ENCODE measurements around the gene VSIG2. TPM values are rescaled to one million over a fixed set of nuclear protein-coding genes. Genes with fewer than 3 reads are reported as not detected.
A peak's percentile ranks its signal among the peaks of the same experiment; 100 is the strongest.

The VSIG2 gene
- polyA plus RNA-seq, 3 donors, result not detected

DNA sequence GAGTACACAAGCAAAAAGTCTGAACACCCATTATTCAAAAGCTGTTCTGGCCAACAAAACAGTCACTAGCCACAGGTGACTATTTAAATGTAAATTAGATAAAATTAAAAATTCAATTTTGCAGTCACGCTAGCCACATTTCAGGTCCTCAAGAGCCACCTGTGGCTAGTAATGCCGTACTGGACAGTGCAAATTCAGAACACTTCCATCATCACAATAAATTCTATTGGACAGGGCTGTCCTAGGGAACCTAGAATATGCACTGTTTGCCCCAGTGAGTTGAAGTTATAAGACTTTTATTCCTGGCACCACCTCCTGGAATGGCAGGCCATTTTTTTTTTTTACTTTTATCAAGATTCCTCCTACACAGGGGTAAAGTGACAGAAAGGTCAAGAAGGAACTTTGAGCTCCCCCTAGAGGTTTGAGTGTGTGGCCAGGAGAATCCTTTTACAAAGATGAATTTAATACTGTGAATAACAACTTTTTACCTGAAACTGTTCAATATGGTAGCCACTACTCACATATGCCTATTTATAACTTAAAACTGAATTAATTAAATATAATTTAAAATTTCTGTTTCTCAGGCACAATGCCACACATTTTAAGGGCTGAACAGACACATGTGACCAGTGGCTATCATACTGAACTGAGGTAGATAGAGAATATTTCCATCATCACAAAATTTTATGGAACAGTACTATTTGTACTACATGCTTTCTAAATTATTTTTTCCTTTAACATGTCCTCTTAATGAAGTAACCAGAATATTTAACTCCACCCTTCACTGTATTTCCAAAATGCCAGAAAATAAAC is 41.6 kb upstream of the VSIG2 start:
- peaks cover 26% of the 10 kb centered on the region for H3K4me1 Mint-ChIP-seq
- H3K4me1 ChIP-seq (ENCODE audit: control insufficient read depth in 1 of 2, insufficient read depth in 2 of 2, low read length in 2 of 2), result peaks cover 6 to 14% of the 10 kb centered on the region in 2 donors
- no peak overlapping the region for H3K4me2 ChIP-seq (replicated peaks; ENCODE audit: extremely low read depth, low read length, poor library complexity, severe bottlenecking)
- H3K27ac Mint-ChIP-seq, result no peak overlapping the region
- H3K9me3 Mint-ChIP-seq, result no peaks in the 10 kb centered on the region
- no peak overlapping the region for H3K4me3 Mint-ChIP-seq
- no peak overlapping the region for H3K27ac ChIP-seq (ENCODE audit: low read depth in 1 of 2, low read length in 2 of 2)
- peaks cover 65% of the 10 kb centered on the region for H4K20me1 ChIP-seq (ENCODE audit: insufficient read depth, low read length)
- TF ChIP-seq, protein P1, sequence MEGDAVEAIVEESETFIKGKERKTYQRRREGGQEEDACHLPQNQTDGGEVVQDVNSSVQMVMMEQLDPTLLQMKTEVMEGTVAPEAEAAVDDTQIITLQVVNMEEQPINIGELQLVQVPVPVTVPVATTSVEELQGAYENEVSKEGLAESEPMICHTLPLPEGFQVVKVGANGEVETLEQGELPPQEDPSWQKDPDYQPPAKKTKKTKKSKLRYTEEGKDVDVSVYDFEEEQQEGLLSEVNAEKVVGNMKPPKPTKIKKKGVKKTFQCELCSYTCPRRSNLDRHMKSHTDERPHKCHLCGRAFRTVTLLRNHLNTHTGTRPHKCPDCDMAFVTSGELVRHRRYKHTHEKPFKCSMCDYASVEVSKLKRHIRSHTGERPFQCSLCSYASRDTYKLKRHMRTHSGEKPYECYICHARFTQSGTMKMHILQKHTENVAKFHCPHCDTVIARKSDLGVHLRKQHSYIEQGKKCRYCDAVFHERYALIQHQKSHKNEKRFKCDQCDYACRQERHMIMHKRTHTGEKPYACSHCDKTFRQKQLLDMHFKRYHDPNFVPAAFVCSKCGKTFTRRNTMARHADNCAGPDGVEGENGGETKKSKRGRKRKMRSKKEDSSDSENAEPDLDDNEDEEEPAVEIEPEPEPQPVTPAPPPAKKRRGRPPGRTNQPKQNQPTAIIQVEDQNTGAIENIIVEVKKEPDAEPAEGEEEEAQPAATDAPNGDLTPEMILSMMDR (IDR thresholded peaks at IDR 0.05), result peak; percentile 79
- peaks cover 68% of the 10 kb centered on the region for H3K79me2 ChIP-seq (ENCODE audit: insufficient read depth, low read length)
- WGBS (ENCODE audit: insufficient coverage), result no CpG with 5 or more reads among the region's 2 CpGs
- peaks cover 2 to 3% (median 2%) of the 10 kb centered on the region in 3 donors for H3K27me3 Mint-ChIP-seq (ENCODE audit: low read depth in 3 of 3)
- no peak overlapping the region for H3K4me3 ChIP-seq (replicated peaks in 1 of 3; ENCODE audit: low read depth in 2 of 3, low read length in 3 of 3)
- no peaks in the 10 kb centered on the region for H3K9me3 ChIP-seq (replicated peaks in 1 of 2; ENCODE audit: control insufficient read depth in 1 of 2, insufficient read depth in 1 of 2, low read length in 2 of 2)
- H3K36me3 Mint-ChIP-seq, result peaks cover 2 to 9% of the 10 kb centered on the region in 2 donors
- peaks cover 2 to 3% of the 10 kb centered on the region in 2 donors for H3K27me3 ChIP-seq (ENCODE audit: control insufficient read depth in 2 of 2, insufficient read depth in 2 of 2, low read length in 2 of 2)
- H3K9ac ChIP-seq (ENCODE audit: insufficient read depth, low read length, poor library complexity, severe bottlenecking), result no peak overlapping the region
- no peak overlapping the region for H2AFZ ChIP-seq (ENCODE audit: insufficient read depth, low read depth, low read length, poor library complexity, severe bottlenecking)
- intact Hi-C loops (cut with micrococcal nuclease), result loop anchor here (5.0 to 10.0 kb wide), 2 partner anchors 36 to 129 kb away; no protein-coding TSS in a partner anchor
- no peaks in the 10 kb centered on the region for H3K36me3 ChIP-seq (replicated peaks in 1 of 2; ENCODE audit: control insufficient read depth in 1 of 2, insufficient read depth in 2 of 2, low read length in 2 of 2)
- DNase-seq, result peak; percentile 20 to 58 (median 48)

DNA sequence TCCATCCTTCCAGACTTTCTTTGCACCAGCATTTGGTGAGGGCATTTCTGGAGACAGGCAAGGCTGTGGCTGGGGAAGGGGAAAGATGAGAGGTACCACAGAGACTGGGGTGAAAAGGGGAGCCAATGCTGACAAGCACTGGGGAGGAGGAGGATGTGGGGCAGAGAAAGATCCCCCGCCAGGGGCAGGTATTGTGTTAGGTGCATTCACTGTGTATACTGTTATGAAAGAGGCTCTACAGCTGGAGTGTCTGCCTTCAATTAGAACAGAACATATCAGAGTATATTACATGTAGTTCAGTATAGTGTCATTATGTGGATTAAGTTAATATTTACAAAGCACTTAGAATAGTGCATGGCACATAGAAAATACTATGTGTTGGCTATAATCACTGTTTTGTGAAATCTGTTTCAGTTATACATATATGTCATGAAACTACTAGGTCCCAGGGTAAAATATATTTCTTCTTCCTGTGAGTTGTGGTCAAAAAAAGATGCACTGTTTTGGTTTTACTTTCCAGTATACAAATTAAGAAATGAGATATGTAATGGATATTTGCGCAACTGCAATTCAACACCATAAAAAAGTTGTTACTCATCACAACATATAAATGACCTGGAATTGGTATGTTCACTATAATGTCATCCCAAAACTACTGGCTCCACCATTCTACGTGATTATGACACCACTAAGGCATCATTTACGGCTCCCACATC is 39.7 kb upstream of the VSIG2 start:
- 48% methylated on average over 2 of the region's 4 CpGs for WGBS (ENCODE audit: insufficient coverage)
- Histone ChIP-seq H4K20me1 (ENCODE audit: insufficient read depth, low read length) (peaks cover 65% of the 10 kb centered on the region), H3K9me3 (replicated peaks in 1 of 2; ENCODE audit: control insufficient read depth in 1 of 2, insufficient read depth in 1 of 2, low read length in 2 of 2) (no peaks in the 10 kb centered on the region), H3K36me3 (replicated peaks in 1 of 2; ENCODE audit: control insufficient read depth in 1 of 2, insufficient read depth in 2 of 2, low read length in 2 of 2) (no peaks in the 10 kb centered on the region), H3K4me3 (replicated peaks in 1 of 3; ENCODE audit: low read depth in 2 of 3, low read length in 3 of 3) (no peak overlapping the region), H3K27me3 (ENCODE audit: control insufficient read depth in 2 of 2, insufficient read depth in 2 of 2, low read length in 2 of 2) (no peaks in the 10 kb centered on the region), H3K79me2 (ENCODE audit: insufficient read depth, low read length) (peaks cover 55% of the 10 kb centered on the region), H3K27ac (ENCODE audit: low read depth in 1 of 2, low read length in 2 of 2) (no peak overlapping the region), H3K9ac (ENCODE audit: insufficient read depth, low read length, poor library complexity, severe bottlenecking) (no peak overlapping the region), H2AFZ (ENCODE audit: insufficient read depth, low read depth, low read length, poor library complexity, severe bottlenecking) (no peak overlapping the region), H3K4me2 (replicated peaks; ENCODE audit: extremely low read depth, low read length, poor library complexity, severe bottlenecking) (no peak overlapping the region), H3K4me1 (ENCODE audit: control insufficient read depth in 1 of 2, insufficient read depth in 2 of 2, low read length in 2 of 2) (peaks cover 4 to 11% of the 10 kb centered on the region in 2 donors)
- H3K4me3 Mint-ChIP-seq, result no peak overlapping the region
- TF ChIP-seq, protein P1 (IDR thresholded peaks at IDR 0.05), result no peak
- intact Hi-C loops (cut with micrococcal nuclease), result loop anchor here (5.0 to 10.0 kb wide), 2 partner anchors 34 to 127 kb away; no protein-coding TSS in a partner anchor
- H3K27ac Mint-ChIP-seq, result peak overlapping the region in 1 of 7 donors; percentile 47
- H3K27me3 Mint-ChIP-seq (ENCODE audit: low read depth in 3 of 3), result peaks cover 0 to 2% (median 0%) of the 10 kb centered on the region in 3 donors
- peaks cover 18% of the 10 kb centered on the region for H3K4me1 Mint-ChIP-seq
- peaks cover 0 to 3% of the 10 kb centered on the region in 2 donors for H3K36me3 Mint-ChIP-seq
- H3K9me3 Mint-ChIP-seq, result no peaks in the 10 kb centered on the region
- DNase-seq, result peak; percentile 6 to 18 (median 10)
